GM21381 (cell line): ENCODE measurements around the gene MTA3.
"Not testable (repeated sequence)": the region's sequence is repeated elsewhere in the genome, so short reads cannot be mapped to it uniquely, and the experiment has no call there.

Experiments
- ATAC-seq: cut with Tn5 transposase; IDR thresholded peaks from one replicate; pipeline ENCODE4 v1.9.1; 2021; ENCODE audit warnings: mild to moderate bottlenecking, moderate library complexity; ENCODE audit not compliant: unreplicated experiment

MTA3 gene

DNA sequence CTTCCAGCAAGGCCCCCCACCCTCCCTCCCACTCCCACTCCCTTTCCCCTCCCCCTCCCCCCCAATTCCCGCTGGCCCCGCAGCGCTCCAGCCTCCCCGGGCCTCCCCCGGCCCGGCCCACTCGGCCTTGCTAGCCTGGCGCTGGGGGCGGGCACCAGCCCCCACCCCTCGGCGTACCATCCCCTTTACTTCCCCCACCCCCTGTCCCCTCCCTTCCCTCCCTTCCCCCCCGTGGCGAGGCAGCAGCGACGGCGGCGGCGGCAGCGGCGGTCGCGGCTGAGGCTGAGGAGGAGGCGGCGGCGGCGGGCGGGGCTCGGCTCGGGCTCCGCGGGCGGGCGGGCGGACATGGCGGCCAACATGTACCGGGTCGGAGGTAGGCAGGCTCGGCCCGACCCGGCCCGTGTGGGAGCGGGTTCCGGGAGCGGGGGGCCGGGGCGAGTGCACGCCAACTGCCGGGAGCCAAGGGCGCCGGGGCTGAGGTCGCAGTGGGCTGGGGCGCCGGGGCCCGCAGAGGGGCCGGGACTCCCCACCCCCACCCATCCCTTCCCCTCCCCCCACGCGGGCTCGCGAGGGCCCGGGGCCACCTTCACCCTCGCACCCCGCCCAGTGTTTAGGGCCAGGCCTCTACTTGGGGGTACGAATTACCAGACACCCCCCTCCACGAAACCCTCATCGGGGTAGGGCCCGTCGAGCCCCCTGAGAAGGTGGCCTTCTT, at the start of gene MTA3:
Gene MTA3, plus strand, starts transcription at position 232 of the 715 bp plus-strand sequence. Its CDS starts 114 bp downstream, at position 346.
- ATAC-seq: peak; percentile 46

DNA sequence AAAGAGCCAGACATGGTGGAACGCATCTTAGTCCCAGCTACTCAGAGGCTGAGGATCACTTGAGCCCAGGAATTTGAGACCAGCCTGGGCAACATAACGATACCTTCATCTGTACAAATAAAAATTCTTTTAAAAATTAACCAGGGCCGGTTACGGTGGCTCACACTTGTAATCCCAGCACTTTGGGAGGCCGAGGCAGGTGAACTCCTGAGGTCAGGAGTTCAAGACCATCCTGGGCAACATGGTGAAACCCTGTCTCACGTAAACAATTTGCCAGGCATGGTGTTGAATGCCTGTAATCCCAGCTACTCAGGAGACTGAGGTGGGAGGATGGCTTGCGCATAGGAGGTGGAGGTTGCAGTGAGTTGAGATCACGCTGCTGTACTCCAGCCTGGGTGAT, 48.8 kb upstream of the MTA3 start:
- no peak for ATAC-seq

DNA sequence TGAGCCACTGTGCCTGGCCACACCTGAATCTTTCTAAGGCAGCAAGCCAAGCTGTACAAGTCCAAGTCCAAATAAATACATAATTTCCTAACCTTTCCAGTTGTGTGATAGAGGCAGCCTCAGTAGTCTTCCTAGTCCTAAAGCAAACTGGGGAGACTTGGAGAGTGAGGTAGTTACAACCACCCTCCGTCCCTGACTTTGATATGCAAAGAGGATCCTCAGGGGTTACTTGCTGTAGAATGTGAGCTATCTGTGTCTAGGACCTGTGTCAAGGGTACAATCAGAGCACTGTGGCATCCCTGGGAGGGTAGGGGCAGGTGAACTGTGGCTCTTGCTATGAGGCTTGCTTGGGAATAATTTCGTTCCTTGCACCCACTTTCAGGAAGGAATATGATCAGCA, 46.4 kb upstream of the MTA3 start:
- ATAC-seq: no peak

DNA sequence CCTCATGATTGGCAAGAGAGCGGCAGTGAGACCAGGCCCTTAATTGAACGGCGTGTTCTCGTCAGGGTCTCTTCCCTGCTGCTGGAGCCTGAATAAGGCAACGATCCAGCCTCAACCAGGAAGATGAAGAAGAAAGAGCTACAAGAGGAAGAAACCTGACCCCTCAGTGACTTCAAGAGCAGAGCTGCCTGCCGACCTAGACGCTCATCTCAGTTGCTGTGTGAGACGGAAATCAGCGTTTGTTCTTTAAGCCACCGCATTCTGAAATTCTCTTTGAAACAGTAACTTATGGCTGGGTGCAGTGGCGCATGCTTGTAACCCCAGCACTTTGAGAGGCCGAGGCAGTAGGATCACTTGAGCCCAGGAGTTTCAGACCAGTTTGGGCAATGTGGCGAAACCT, 45.1 kb upstream of the MTA3 start:
- ATAC-seq: no peak

DNA sequence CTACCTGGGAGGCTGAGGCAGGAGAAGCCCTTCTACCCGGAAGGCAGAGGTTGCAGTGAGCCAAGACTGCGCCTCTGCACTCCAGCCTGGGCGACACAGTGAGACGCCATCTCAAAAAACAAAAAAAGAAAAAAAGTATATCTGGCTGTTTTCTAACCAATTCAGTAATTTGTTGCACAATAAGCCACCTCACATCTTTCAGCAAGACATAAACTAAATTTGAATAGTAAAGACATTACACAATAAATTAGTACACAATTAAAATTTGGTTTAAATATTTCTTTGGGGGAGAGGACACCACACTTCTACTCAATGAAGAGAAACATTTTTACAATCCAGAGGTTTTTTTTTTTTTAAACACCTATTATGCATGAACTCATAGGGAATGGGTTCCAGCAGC, 36.0 kb upstream of the MTA3 start:
- no peak for ATAC-seq

DNA sequence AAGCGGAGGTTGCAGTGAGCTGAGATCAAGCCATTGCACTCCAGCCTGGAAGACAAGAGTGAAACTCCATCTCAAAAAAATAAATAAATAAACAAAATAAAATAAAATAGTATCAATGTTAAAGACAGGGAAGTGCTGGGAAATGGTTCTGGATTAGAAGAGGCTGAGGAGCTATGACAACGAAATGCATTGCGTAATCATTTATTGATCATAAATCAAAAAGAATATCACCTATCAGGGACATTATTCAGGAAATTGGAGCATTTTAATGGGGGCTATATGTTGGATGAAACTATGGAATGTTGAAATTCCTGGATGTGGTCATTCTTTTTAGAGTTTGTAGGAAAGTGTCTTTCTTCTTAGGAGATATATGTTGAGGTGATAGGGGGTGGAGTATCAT, 30.9 kb upstream of the MTA3 start:
- no peak for ATAC-seq

DNA sequence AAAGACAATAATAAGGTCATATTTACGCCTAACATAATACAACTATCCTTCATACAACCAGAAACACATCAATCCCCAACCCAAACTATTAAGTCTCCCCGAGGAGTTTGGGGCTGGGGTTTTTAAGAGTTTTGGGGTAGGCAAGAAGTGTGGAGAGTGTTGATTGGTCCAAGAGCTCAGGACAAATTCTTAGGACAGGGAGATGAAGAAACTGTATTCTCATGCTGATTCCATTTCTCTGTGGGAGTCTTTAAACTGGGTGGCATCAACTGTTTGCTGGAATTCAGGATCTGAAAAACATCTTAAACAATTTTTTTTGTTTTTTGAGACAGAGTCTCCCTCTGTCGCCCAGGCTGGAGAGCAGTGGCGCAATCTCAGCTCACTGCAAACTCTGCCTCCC, 25.6 kb upstream of the MTA3 start:
- no peak for ATAC-seq

DNA sequence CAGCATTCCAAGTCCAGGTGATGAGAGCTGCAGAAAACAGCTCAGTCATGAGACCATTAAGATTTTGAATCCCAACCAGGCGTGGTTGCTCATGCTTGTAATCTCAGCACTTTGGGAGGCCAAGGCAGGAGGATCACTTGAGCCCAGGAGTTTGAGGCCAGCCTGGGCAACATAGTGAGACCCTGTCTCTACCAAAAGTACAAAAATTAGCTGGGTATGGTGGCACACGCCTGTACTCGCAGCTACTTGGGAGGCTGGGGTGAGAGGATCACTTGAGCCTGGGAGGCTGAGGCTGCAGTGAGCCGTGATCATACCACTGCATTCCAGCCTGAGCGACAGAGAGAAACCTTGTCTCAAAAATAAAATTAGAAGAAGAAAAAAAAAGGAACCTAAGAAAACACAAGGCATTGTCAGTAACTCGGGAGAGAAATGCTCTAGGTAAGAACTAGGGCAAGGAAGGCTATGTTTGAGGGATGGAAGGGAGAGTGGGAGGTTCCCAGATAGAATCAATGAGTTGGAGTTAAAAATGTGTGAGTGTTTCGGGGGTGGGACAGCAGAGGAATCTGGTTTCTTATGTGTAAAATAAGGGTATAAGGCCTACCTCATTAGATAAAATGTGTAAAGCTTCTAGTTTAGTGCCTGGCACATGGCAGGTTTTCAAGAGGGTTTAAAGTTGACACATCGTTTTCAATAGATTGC, 23.3 kb upstream of the MTA3 start:
- no peak for ATAC-seq

DNA sequence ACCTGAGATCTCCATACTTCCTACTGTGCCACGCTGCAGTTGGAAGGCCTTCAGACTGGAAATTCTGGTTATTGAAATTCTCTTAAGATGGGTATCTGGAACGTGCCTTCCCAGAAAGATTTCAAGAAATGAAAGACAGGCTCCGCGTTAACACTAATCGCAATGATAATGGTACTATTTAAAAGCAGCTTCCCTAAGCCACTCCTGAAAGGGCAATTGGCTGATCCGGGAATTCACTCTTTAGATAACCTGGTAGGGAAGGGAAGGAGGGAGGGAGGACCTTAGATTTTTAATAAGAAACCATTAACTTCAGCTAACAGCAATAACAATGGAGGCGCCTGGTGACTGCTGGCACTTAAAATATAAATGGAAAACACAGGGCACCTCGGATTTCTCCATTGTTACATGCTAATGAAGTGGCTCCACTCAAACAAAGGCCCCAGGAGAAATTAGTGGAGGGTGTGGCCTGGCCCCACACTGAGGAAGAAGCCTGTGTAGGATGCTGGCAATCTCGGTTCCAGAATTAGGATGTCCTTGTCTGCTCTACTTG, 22.5 kb upstream of the MTA3 start:
- ATAC-seq: no peak

DNA sequence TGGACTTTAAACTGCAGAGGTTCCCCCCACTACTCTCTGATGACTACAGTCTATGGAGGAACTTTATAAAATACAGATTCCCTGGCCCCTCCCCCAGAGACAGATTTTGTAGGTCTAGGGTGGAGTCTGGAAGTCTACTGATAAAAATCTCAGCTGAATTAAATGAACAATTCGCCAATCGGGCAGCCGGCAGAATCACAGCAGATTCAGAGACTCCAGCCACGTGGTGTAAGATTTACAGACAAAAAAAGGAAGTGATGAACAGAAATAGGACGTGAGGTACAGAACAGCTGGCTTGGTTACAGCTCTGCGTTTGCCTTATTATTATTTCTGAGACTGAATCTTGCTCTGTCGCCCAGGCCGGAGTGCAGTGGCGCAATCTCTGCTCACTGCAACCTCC, 21.4 kb upstream of the MTA3 start:
- ATAC-seq: no peak

DNA sequence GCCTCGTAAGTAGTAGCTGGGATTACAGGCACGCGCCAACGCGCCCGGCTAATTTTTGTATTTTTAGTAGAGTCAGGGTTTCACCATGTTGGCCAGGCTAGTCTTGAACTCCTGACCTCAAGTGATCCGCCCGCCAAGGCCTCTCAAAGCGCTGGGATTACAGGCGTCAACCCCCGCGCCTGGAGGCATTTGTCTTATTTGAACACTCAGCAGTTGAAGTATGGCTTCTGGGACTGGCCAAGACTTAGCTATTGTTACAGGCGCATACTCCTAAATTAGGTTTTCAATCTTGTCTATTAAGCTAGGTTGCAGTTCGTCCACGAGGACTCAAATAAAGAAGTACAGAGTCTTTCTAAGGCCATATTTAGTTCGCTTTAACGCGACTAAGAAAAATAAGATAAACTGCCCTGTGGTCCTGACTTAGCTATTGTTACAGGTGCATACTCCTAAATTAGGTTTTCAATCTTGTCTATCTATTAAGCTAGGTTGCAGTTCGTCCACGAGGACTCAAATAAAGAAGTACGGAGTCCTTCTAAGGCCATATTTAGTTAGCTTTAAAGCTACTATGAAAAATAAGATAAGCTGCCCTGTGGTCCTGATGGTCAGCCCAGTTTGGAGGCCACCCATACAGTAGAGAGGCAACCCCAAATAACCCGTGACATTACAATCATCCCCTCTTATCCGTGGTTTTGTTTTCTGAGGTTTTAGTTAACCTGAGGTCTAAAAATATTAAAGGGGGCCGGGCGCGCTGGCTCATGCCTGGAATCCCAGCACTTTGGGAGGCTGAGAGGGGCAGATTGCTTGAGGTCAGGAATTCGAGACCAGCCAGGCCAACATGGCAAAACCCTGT, 20.8 kb upstream of the MTA3 start:
- no peak for ATAC-seq

DNA sequence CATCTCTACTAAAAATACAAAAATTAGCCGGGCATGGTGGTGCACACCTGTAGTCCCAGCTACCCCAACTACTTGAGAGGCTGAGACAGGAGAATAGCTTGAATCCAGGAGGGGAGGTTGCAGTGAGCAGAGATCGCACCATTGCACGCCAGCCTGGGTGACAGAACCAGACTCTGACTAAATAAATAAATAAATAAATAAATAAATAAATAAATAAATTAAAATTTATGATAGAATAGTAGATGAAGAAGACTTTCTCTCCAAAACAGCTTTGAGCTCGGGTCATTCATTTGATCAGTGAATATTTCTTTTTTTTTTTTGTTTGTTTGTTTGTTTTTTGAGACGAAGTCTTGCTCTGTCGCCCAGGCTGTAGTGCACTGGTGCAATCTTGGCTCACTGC, 17.6 kb upstream of the MTA3 start:
- ATAC-seq: no peak

DNA sequence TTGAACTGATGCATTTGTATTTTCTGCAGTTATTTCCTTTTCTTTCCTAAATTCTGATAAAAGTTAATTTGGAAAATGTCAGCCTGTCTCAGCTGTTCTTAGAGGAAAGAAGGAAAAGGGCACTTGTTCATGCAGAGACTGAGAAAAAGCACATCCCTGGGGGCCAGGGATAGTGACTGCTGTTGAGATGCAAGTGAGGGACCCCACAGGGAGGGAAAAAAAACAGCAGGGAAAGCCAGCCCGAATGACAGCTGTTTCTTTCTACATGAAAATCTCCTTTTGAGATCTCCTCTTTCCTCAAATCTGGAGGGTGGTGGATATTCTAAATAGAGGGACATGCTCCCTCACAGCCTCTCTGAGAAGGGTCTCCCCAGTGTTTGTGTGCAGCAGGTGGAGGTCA, 14.0 kb upstream of the MTA3 start:
- no peak for ATAC-seq

DNA sequence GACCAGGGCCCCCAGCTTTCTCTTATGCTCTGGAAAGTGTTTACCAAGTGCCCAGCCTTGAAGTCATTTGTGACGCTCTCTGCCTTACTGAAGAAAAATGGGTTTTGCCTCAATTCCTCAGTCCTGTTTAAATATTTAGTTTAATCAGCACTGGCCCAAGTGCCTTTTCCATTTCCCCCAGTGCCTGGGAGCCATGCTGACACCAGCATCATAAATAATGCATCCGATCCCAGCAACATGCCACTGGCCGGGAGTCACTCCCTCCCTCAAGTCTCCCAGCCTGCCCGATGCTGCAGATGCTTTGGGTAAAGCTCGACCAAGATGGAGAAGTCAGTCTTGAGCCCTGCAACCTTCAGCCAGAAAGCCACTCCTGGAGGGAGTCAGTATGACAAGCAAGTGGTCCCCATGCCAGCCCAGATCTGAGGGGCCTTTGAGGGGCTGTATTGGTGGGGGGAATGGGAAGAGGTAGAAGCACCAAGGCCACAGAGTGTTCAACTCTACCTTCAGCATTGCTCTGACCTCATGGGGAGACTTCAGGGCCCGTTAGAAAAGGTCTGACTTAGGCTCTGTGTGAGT, 12.0 kb upstream of the MTA3 start:
- ATAC-seq: no peak

DNA sequence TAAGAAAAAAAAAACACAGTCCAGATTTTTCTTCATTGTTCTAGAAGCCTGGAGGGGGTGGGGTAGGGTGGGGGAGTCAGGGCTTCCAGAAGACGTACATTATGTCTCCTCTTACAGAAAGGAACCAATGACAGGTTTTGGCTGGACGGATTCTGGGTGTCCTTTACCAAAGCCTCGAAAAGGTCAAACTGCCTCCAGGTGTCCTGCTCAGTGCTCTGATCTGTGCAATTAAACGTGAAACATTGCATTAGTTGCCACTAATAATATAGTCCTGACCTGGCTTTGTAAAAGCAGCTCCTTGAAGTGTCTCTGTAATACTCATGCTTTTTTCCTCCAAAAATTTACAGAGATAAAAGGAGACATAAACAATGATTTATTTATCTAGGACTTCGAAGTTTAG, 11.1 kb upstream of the MTA3 start:
- no peak for ATAC-seq

DNA sequence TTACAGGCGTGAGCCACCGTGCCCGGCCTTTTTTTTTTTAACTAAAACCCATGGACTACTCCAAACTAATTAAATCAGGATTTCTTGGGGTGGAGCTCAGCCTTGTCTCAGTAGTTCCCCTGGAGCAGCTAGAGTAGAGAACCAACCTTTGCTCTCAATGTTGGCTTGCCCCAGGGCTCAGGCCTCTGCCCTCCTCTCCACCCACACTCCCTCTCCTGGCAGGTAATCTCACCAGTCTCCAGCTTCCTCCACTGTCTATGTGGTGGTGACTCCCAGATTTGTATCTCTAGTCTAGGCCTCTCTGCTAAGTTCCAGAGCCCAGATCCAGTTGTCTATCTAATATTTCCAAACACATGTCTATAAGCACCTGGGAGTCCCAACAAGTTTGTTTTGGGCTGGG, 9.6 kb upstream of the MTA3 start:
- no peak for ATAC-seq

DNA sequence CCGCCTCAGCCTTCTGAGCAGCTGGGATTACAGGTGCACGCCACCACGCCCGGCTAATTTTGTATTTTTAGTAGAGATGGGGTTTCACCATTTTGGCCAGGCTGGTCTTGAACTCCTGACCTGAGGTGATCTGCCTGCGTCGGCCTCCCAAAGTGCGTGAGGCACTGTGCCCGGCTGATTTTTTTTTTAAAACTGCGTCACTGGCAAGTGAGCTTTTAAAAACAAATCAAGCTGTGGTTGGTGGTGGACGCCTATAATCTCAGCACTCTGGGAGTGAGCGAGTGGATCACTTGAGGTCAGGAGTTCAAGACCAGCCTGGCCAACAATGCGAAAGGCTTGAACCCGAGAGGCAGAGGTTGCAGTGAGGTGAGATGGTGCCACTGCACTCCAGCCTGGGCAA, 8.3 kb upstream of the MTA3 start:
- ATAC-seq: not testable (repeated sequence)

DNA sequence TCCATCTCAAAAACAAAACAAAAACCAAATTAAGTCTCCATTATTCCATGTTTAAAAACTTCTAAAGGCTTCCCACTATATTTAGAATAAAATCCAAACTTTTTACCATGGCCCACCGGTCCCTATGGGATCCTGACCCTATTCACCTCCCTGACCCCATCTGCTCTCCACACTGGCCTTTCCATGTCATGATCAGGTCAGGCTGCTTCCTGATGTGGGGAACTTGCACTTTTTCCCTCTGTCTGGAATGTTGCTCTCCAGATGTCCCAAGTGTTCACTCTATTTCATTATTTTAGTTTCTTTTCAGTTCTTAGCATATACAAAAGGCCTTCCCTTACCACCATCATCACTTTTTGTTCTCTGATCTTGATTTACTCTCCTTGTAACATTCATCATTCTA, 7.5 kb upstream of the MTA3 start:
- no peak for ATAC-seq

DNA sequence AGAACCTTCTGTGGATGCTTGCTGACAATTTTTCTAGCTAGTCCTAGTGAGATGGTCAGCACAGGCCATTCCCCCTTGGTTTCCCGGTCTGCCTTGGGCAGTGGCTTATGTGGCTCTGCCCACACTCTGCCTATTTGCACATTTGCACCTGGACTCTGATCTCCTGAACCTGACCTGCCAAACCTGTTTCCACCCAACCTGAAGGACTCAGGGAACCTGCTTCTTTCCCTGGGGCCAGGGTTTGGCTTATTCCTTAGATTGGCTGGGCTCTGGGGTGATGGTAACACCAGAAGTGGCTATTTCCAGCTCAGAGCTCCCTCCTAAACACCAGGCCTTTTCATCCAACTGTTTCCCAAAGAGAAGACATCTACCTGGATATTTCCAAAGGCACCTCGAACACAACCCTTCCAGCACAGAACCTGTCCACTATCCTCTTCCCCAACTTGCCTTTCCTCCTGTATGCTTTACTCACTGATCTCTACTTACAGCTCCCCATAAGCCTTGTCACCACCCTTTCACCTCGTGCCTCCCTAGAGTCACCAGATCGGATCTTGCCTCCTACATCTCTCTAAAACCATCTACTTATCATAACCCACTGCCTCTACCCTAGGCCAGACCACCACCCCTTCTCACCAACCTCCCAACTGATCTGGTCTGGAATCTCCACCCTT, 5.8 kb upstream of the MTA3 start:
- ATAC-seq: no peak

DNA sequence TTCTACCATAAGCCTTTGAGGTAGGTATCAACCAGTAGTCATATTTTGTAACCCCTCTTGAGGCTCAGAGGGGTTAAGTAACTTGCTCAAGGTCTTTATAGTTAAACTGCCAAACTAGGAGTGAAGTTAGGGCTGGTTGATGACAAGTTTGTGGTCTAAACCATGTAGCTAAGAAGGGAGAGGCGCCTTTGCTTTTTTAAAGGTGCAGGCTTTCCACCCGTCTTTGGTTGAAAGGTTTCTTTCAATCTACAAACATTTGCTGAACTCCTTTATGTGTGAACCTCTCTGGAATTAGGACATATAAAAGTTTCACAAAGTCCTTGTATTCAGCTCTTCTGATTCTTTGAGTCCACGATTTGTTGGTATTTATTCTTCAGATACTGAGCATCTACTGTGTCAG, 2.4 kb upstream of the MTA3 start:
- ATAC-seq: no peak
